Neural cell (in vitro differentiated cells): ENCODE data around the gene PDE6D. TPM values are rescaled to one million over a fixed set of nuclear protein-coding genes. Genes with fewer than 3 reads are reported as not detected.
A peak's percentile ranks its signal among the peaks of the same experiment; 100 is the strongest.

Experiments
- H2AFZ ChIP-seq: fragments of 200-600, 300-800 bp; sonication (generic), shearing (Covaris generic); 2 replicates; pipeline ENCODE4 v1.6.0; 2014; ENCODE audit warnings: low read depth, mild to moderate bottlenecking, antibody characterized with exemption, low read length, moderate library complexity
- H3F3A ChIP-seq: fragments of 200-600 bp; shearing (Covaris generic); 2 replicates; pipeline ENCODE4 v1.6.1; 2016; ENCODE audit warnings: mild to moderate bottlenecking, moderate library complexity, mixed read lengths, antibody characterized with exemption, low read length; ENCODE audit not compliant: insufficient read depth, poor library complexity, severe bottlenecking
- H3K27ac ChIP-seq: fragments of 200-600, 300-800 bp; sonication (generic), shearing (Covaris generic); 2 replicates; pipeline ENCODE4 v1.5.1; 2014; ENCODE audit warnings: mild to moderate bottlenecking, low read length, moderate library complexity
- H3K27me3 ChIP-seq: fragments of 300-800, 200-600 bp; sonication (generic), shearing (Covaris generic); 2 replicates; pipeline ENCODE4 v1.6.0; 2014; ENCODE audit warnings: mild to moderate bottlenecking, low read depth, low read length, moderate library complexity; ENCODE audit not compliant: insufficient read depth
- H3K36me3 ChIP-seq: fragments of 300-800, 200-600 bp; sonication (generic), shearing (Covaris generic); 2 replicates; pipeline ENCODE4 v1.5.1; 2014; ENCODE audit warnings: mild to moderate bottlenecking, antibody characterized with exemption, low read length, moderate library complexity; ENCODE audit not compliant: insufficient read depth
- H3K4me2 ChIP-seq: fragments of 300-800, 200-600 bp; sonication (generic), shearing (Covaris generic); 2 replicates; pipeline ENCODE4 v1.6.0; 2014; ENCODE audit warnings: mild to moderate bottlenecking, low read length
- H3K4me3 ChIP-seq: fragments of 300-800, 200-600 bp; sonication (generic), shearing (Covaris generic); 2 replicates; pipeline ENCODE4 v1.5.1; 2014; ENCODE audit warnings: mild to moderate bottlenecking, low read length, moderate library complexity
- H3K79me2 ChIP-seq: fragments of 200-600 bp; shearing (Covaris generic); replicated peaks from 2 replicates; pipeline ENCODE4 v1.6.0; 2014; ENCODE audit warnings: mild to moderate bottlenecking, low read length, moderate library complexity; ENCODE audit not compliant: insufficient read depth
- H3K9ac ChIP-seq: fragments of 300-800, 200-600 bp; sonication (generic), shearing (Covaris generic); 2 replicates; pipeline ENCODE4 v1.6.1; 2016; ENCODE audit warnings: mild to moderate bottlenecking, low read length, mixed read lengths
- H3K9me2 ChIP-seq: fragments of 200-600 bp; shearing (Covaris generic); 2 replicates; pipeline ENCODE4 v1.6.1; 2016; ENCODE audit warnings: mild to moderate bottlenecking, low read length, mixed read lengths; ENCODE audit not compliant: insufficient read depth
- H3K9me3 ChIP-seq: fragments of 200-600, 300-800 bp; sonication (generic), shearing (Covaris generic); 2 replicates; pipeline ENCODE4 v1.6.1; 2016; ENCODE audit warnings: mild to moderate bottlenecking, mixed run types, low read length, moderate library complexity, mixed read lengths
- H4K20me1 ChIP-seq: fragments of 200-600 bp; shearing (Covaris generic); 2 replicates; pipeline ENCODE4 v1.6.1; 2016; ENCODE audit warnings: mild to moderate bottlenecking, mixed run types; ENCODE audit not compliant: insufficient read depth
- EP300 ChIP-seq: fragments of 450-650 bp; conservative IDR thresholded peaks from 2 replicates; pipeline ENCODE4 v1.6.1; 2014; ENCODE audit warnings: antibody characterized with exemption, mild to moderate bottlenecking, moderate library complexity; ENCODE audit not compliant: poor library complexity, severe bottlenecking
- EZH2 ChIP-seq: fragments of 200-600, 300-800 bp; shearing (Covaris generic), sonication (generic); IDR thresholded peaks from 2 replicates; pipeline ENCODE4 v1.6.1; 2014; ENCODE audit warnings: antibody characterized with exemption, low read length, borderline replicate concordance, mild to moderate bottlenecking; ENCODE audit not compliant: insufficient read depth, poor library complexity, severe bottlenecking
- MXI1 ChIP-seq: fragments of 450-650 bp; conservative IDR thresholded peaks from 2 replicates; pipeline ENCODE4 v1.6.1; 2014; ENCODE audit warnings: antibody characterized with exemption, mild to moderate bottlenecking; ENCODE audit not compliant: poor library complexity, severe bottlenecking
- POLR2AphosphoS5 ChIP-seq: IDR thresholded peaks from 2 replicates; pipeline ENCODE4 v1.6.1; 2012
- RAD21 ChIP-seq: fragments of 450-650 bp; conservative IDR thresholded peaks from 2 replicates; pipeline ENCODE4 v1.6.1; 2014; ENCODE audit warnings: antibody characterized with exemption, mild to moderate bottlenecking, moderate library complexity
- SMC3 ChIP-seq: fragments of 450-650 bp; conservative IDR thresholded peaks from 2 replicates; pipeline ENCODE4 v1.6.1; 2014; ENCODE audit warnings: antibody characterized with exemption, mild to moderate bottlenecking, moderate library complexity; ENCODE audit not compliant: poor library complexity
- TAF1 ChIP-seq: IDR thresholded peaks from 2 replicates; pipeline ENCODE4 v1.6.1; 2012; ENCODE audit warnings: low read depth
- polyA plus RNA-seq: library from polyadenylated mRNA; depleted of rRNA; stranded (reverse); fragments of >200 nt; gene quantifications from 2 replicates; pipeline ENCODE4 v1.2.3, GENCODE V29; 2014
- TF ChIP-seq, protein P1 (sequence below): IDR thresholded peaks from 2 replicates; pipeline ENCODE4 v1.6.1; 2012; ENCODE audit warnings: borderline replicate concordance
- TF ChIP-seq, protein P2 (sequence below): fragments of 450-650 bp; IDR thresholded peaks from 2 replicates; pipeline ENCODE4 v1.5.1; 2014; ENCODE audit warnings: antibody characterized with exemption, mild to moderate bottlenecking, moderate library complexity; ENCODE audit not compliant: poor library complexity, severe bottlenecking

The PDE6D gene
- polyA plus RNA-seq, 1 donor from 2014 or later: 150 TPM

GRCh38 chr2:231710799-231711676, 70.0 kb downstream of the PDE6D start:
- Histone ChIP-seq H2AFZ (no peak overlapping the region), H3F3A (peaks cover 11% of the 10 kb centered on the region), H3K4me2 (peak overlapping the region; percentile 96), H3K27ac (peak overlapping the region; percentile 55), H4K20me1 (peaks cover 48% of the 10 kb centered on the region), H3K36me3 (peaks cover 4% of the 10 kb centered on the region), H3K9me3 (no peaks in the 10 kb centered on the region), H3K9ac (peak overlapping the region; percentile 99), H3K4me3 (peak overlapping the region; percentile 100), H3K27me3 (no peaks in the 10 kb centered on the region), H3K9me2 (no peaks in the 10 kb centered on the region), H3K79me2 (peaks cover 50% of the 10 kb centered on the region)
- TF ChIP-seq RAD21: no peak
- TF ChIP-seq MXI1: no peak

DNA sequence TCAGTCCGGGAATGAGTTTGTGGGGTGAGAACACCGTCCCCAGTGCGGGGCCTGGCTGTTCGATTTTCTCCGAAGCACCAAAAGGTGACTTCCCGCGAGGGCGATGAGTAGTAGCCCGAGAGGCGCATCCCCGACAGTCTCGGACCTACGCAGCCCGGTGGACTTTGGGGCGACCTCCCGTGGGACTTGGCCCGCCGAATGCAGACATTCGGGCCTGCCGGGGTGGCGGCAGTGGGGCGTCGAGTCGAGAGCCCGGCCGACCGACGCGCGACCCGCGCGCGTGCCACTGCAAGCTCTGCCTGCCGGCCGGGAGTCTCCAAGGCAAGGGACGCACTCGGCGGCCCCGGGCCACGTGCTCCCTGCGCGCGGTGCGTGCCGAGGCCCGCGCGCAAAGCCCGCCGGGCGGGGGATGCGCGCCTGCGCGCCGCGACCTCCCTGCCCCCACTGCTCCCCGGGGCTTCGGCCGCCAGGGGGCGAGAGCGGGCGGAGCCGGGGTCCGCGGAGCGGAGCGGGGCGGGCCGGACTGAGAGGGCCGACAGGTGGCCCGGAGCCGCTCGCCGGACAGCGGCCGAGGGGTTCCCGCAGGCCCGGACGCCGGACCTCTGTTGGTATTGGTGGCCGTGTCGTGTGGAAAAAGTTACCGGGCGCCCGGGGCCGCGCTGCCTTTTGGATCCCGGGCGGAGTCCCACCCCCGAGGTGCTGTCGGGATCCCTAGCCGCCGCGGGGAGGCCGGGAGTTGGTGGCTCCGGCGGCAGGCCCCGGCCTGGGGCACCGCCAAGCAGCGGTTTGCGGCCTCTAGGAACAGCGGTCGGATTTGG, 70.9 kb downstream of the PDE6D start:
- H3K9me2 ChIP-seq: no peaks in the 10 kb centered on the region
- TF ChIP-seq TAF1 (peak; percentile 71), POLR2AphosphoS5 (peak; percentile 63), SMC3 (peak; percentile 70), RAD21 (peak; percentile 57), MXI1 (peak; percentile 96), EP300 (peak; percentile 58), EZH2 (no peak)
- TF ChIP-seq, protein P1, sequence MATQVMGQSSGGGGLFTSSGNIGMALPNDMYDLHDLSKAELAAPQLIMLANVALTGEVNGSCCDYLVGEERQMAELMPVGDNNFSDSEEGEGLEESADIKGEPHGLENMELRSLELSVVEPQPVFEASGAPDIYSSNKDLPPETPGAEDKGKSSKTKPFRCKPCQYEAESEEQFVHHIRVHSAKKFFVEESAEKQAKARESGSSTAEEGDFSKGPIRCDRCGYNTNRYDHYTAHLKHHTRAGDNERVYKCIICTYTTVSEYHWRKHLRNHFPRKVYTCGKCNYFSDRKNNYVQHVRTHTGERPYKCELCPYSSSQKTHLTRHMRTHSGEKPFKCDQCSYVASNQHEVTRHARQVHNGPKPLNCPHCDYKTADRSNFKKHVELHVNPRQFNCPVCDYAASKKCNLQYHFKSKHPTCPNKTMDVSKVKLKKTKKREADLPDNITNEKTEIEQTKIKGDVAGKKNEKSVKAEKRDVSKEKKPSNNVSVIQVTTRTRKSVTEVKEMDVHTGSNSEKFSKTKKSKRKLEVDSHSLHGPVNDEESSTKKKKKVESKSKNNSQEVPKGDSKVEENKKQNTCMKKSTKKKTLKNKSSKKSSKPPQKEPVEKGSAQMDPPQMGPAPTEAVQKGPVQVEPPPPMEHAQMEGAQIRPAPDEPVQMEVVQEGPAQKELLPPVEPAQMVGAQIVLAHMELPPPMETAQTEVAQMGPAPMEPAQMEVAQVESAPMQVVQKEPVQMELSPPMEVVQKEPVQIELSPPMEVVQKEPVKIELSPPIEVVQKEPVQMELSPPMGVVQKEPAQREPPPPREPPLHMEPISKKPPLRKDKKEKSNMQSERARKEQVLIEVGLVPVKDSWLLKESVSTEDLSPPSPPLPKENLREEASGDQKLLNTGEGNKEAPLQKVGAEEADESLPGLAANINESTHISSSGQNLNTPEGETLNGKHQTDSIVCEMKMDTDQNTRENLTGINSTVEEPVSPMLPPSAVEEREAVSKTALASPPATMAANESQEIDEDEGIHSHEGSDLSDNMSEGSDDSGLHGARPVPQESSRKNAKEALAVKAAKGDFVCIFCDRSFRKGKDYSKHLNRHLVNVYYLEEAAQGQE: peak; percentile 40
- TF ChIP-seq, protein P2, sequence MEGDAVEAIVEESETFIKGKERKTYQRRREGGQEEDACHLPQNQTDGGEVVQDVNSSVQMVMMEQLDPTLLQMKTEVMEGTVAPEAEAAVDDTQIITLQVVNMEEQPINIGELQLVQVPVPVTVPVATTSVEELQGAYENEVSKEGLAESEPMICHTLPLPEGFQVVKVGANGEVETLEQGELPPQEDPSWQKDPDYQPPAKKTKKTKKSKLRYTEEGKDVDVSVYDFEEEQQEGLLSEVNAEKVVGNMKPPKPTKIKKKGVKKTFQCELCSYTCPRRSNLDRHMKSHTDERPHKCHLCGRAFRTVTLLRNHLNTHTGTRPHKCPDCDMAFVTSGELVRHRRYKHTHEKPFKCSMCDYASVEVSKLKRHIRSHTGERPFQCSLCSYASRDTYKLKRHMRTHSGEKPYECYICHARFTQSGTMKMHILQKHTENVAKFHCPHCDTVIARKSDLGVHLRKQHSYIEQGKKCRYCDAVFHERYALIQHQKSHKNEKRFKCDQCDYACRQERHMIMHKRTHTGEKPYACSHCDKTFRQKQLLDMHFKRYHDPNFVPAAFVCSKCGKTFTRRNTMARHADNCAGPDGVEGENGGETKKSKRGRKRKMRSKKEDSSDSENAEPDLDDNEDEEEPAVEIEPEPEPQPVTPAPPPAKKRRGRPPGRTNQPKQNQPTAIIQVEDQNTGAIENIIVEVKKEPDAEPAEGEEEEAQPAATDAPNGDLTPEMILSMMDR: peak; percentile 98

More for the DNA sequence above, 70.9 kb downstream of the PDE6D start:
- Histone ChIP-seq H3K27me3 (no peaks in the 10 kb centered on the region), H3K4me3 (peak overlapping the region; percentile 100), H3K4me2 (peak overlapping the region; percentile 96), H3K79me2 (peaks cover 50% of the 10 kb centered on the region), H3K27ac (peak overlapping the region; percentile 95), H3F3A (peaks cover 11% of the 10 kb centered on the region), H3K36me3 (peaks cover 4% of the 10 kb centered on the region), H3K9me3 (no peaks in the 10 kb centered on the region), H3K9ac (peak overlapping the region; percentile 99), H2AFZ (no peak overlapping the region), H4K20me1 (peaks cover 48% of the 10 kb centered on the region)
